AG09309 (cell line): ENCODE results near the gene MDGA2.

Experiments
- DNase-seq: peaks from one replicate; pipeline ENCODE4 v3.0.0-alpha.2; 2010; ENCODE audit warnings: low read depth
- H3K4me3 ChIP-seq: 2 replicates; pipeline ENCODE4 v1.5.1; 2011; ENCODE audit warnings: mild to moderate bottlenecking, low read depth, low read length, moderate library complexity; ENCODE audit not compliant: control insufficient read depth
- TF ChIP-seq, protein P1 (sequence below): IDR thresholded peaks from 2 replicates; pipeline ENCODE4 v1.5.1; 2011; ENCODE audit warnings: mild to moderate bottlenecking, low read depth, low read length, inconsistent platforms; ENCODE audit not compliant: insufficient read depth, control insufficient read depth; ENCODE audit errors: missing control alignments

MDGA2 gene

DNA sequence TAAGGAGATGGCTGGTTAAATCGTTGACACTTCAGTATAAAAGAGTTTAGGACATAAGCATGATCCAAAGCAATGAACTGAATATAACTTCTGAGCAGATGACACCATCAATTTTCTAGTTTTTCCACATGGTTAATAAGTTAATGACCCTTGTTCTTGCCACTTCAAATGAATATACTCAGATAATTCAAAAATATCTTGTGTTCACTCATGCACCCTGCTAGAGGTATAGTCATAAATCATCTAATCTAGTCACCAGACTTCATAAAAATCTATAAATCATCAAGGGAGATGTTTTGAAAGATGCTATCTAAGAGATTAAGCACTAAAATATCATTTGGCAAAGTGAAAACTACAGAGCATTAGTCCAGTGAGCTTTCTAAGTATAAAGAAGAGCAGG lies 131.9 kb downstream of the MDGA2 start:
- no peak for DNase-seq
- H3K4me3 ChIP-seq, result no peak overlapping the region
- TF ChIP-seq, protein P1, sequence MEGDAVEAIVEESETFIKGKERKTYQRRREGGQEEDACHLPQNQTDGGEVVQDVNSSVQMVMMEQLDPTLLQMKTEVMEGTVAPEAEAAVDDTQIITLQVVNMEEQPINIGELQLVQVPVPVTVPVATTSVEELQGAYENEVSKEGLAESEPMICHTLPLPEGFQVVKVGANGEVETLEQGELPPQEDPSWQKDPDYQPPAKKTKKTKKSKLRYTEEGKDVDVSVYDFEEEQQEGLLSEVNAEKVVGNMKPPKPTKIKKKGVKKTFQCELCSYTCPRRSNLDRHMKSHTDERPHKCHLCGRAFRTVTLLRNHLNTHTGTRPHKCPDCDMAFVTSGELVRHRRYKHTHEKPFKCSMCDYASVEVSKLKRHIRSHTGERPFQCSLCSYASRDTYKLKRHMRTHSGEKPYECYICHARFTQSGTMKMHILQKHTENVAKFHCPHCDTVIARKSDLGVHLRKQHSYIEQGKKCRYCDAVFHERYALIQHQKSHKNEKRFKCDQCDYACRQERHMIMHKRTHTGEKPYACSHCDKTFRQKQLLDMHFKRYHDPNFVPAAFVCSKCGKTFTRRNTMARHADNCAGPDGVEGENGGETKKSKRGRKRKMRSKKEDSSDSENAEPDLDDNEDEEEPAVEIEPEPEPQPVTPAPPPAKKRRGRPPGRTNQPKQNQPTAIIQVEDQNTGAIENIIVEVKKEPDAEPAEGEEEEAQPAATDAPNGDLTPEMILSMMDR, result no peak

DNA sequence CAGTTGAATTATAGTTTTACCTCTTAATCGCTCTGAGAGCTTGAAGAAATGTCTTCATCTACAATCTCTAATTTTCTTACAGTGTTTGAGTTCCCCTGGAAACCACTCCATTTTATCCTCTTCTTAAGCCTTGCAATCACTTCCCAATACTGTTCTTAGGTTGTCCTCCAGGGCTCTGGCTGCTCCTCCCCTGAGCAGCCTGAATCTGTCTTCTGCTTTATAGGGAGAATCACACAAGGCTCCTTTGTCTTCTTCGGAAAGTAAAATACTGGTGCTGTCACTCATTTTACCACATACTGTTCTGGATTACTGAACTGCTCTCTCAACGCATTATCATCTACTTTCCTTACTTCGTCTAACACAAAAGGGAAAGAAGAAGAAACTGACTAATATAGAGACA lies 133.7 kb downstream of the MDGA2 start:
- no peak overlapping the region for H3K4me3 ChIP-seq
- DNase-seq, result no peak
- TF ChIP-seq, protein P1, result no peak

DNA sequence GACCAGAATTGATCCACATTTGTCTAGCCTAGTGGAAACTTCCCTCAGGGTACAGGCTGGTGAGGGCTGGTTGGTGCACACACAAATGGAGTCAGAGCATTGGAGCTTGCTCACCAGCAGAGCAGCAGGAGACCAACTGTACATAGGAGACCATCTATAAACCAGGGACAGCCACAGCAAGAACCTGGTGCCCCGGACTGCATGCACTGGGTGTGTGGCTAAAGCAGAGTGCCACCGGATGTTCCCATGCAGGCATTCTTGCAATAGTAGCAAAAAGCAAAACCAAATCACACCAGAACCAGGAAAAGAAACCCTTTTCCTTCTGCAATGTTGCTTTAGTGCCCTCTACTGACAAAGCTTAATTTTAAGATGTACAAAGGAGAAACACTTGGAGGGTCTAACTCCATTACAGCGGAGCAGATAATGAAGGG lies 136.4 kb downstream of the MDGA2 start:
- H3K4me3 ChIP-seq, result no peak overlapping the region
- TF ChIP-seq, protein P1, result no peak
- DNase-seq, result no peak

DNA sequence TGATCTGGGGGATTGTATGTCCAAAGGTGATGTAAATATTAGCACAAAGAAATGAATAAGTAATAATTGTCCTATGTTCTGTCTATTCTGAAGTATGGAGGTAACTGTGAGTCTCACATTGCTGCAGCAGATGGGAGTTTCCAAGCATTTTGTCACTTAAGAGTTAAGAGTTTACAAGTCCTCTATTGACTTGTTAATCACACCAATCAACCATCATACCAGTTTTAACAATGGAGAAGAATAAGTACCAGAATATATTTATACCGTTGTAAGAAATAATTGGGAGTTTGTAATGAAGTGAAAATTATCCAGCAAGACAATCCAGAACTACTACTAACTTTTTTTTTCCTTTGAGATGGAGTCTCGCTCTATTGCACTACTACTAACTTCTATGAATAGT lies 139.1 kb downstream of the MDGA2 start:
- H3K4me3 ChIP-seq, result no peak overlapping the region
- DNase-seq, result no peak
- TF ChIP-seq, protein P1, result no peak

DNA sequence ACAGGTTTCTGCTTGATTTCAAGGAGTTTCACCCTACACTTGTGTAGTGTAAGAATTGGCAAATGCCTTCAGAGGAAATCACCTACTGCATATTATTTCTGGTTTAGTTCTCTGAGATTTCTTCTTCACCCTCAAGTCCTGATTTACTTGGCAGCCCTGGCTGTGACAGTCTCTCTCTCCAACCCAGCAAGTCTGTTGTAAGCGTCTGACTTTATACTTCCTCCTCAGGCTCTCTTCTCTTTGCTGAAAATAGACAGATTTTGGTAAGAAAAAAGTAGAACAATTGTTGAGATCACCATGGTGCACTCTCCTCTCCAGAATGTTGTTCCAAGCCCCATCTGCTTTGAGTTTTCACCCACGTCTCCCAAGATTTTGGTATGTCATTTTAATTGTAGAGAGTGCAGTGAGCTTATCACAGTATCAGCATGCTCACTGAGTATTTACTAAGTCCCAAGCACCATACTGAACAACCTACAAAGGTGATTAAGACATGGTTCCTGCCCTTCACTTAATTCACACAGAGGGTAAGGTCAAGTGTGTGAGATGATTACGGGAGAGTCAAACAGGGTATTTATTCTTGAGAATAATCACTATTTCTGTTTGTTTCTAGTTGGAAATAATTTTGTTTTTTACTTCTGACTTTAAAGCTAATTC lies 148.7 kb downstream of the MDGA2 start:
- TF ChIP-seq, protein P1, result no peak
- no peak for DNase-seq
- no peak overlapping the region for H3K4me3 ChIP-seq

DNA sequence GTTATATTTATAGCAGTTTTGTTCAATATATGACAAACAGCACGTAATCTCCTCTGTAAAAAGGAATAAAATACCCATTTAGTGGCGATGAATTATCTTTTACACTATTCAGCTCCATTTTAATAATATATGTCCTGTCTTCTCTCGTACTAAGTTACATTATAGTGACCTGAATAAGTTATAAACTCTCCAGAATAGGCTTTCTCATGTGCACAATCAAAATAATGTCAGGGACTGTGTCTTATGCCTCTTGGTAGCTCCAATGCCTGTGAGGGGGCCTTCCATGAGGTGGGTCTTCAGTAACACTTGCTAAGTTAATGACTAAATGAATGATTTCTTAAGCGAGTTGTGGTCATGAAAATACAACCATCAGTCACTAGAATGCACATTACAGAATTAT lies 150.9 kb downstream of the MDGA2 start:
- no peak for DNase-seq
- TF ChIP-seq, protein P1, result no peak

DNA sequence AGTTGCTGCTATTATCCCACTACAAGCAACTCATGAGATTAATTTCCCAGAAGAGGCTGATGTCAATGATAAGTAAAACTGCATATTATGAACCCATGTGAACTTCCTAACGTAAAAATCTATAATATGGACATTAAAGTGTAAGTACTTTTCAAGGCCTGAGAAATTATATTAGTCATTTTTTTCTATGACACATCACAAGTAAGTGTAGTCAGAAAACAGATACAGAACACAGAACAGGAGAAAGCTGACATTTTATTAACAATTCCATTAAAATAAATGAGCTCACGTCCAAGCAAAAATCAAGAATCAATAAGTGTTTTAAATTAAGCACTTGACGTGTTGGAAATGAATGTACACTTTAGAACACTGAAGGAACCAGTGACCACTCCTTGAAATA lies 155.0 kb downstream of the MDGA2 start:
- TF ChIP-seq, protein P1, result no peak
- no peak for DNase-seq
- H3K4me3 ChIP-seq, result no peak overlapping the region

More for the DNA sequence above, 150.9 kb downstream of the MDGA2 start:
- no peak overlapping the region for H3K4me3 ChIP-seq
